PFSK-1 (cell line): ENCODE data around the gene AKR7A3.

ENCODE experiments used
- FOXP2 ChIP-seq: optimal IDR thresholded peaks from 2 replicates; pipeline ENCODE3; 2011; ENCODE audit warnings: borderline replicate concordance, control low read depth, inconsistent platforms; ENCODE audit not compliant: insufficient read depth; ENCODE audit errors: extremely low read length, extremely low read depth
- POLR2AphosphoS5 ChIP-seq: IDR thresholded peaks from 2 replicates; pipeline ENCODE4 v1.6.1; 2012; ENCODE audit warnings: low read depth, mild to moderate bottlenecking, control low read depth, low read length, moderate library complexity
- REST ChIP-seq, 2 experiments: IDR thresholded peaks; 2 replicates each; pipeline versions ENCODE4 v1.6.1 to v1.8.0; 2011 to 2012; ENCODE audit warnings: low read depth in 2 of 2, low read length in 2 of 2, control low read depth in 1 of 2, inconsistent platforms in 1 of 2, mild to moderate bottlenecking in 1 of 2, moderate library complexity in 1 of 2; ENCODE audit not compliant: insufficient read depth in 1 of 2
- SIN3A ChIP-seq: IDR thresholded peaks from 2 replicates; pipeline ENCODE4 v1.6.1; 2012; ENCODE audit warnings: mild to moderate bottlenecking, low read length, moderate library complexity, borderline replicate concordance; ENCODE audit not compliant: insufficient read depth
- TAF1 ChIP-seq: IDR thresholded peaks from 2 replicates; pipeline ENCODE4 v1.6.1; 2012; ENCODE audit warnings: low read length, control low read depth, borderline replicate concordance; ENCODE audit not compliant: insufficient read depth

GRCh38 chr1:19317126-19317910 lies 28.7 kb upstream of the AKR7A3 start:
- no peak for TF ChIP-seq SIN3A
- TF ChIP-seq TAF1 = no peak
- TF ChIP-seq POLR2AphosphoS5 = no peak
- TF ChIP-seq REST (IDR thresholded peaks at IDR 0.05; ENCODE audit: insufficient read depth in 1 of 2, low read depth in 2 of 2, low read length in 2 of 2) = no peak
- no peak for TF ChIP-seq FOXP2
